ENCODE data around the gene CAB39L. TPM values are rescaled to one million over a fixed set of nuclear protein-coding genes. Genes with fewer than 3 reads are reported as not detected.

Gene CAB39L
- total RNA-seq, 1 experiment from 2014 or later = 3.6 TPM

DNA sequence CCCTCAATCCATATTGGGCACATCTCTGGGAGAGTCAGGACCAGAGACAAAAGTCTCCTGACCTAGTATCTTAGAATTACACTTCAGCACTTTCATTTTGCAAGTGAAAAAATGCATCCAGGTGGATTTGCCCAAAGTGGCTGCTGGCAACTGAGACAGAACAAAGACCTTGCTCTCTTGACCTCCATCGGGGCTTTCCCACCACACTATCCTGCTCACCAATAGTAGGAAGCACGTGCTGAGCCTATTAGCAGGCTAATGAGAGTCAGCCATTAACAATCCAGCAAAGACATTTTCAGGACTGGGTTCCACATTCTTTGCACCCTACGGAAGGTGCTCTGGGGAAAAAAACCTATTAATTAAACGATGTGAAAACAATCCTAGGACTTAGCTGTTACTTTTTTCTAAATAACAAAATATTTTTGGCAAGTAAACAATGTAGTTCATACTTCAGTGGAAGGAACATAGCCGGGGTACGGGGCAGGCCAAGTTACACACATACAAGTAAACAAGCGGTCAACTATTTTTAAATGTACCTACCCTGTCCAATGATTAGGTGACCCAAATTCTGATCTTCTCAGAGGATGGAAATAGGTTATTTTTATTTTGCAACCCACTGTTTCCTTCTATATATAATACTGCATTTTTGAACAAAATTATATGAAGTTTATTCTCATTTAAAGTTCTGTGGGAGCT is 117.5 kb downstream of the CAB39L start:
- intact Hi-C loops (cut with micrococcal nuclease; ENCODE audit: unreplicated experiment) = no loop called here
- Histone ChIP-seq H3K4me3 (ENCODE audit: low read depth, low read length, poor library complexity, severe bottlenecking) (no peak overlapping the region), H3K9me3 (ENCODE audit: low read depth, low read length, poor library complexity, severe bottlenecking) (no peaks in the 10 kb centered on the region), H3K27ac (ENCODE audit: low read depth, low read length, poor library complexity, severe bottlenecking) (no peak overlapping the region), H3K27me3 (replicated peaks; ENCODE audit: insufficient read depth, low read depth, low read length, poor library complexity) (no peaks in the 10 kb centered on the region), H3K4me1 (ENCODE audit: insufficient read depth, low read length, poor library complexity, severe bottlenecking) (no peaks in the 10 kb centered on the region), H3K36me3 (ENCODE audit: insufficient read depth, low read length, poor library complexity, severe bottlenecking) (no peaks in the 10 kb centered on the region)
- no TSS peak for BruUV-seq (replicated peaks)
- CTCF ChIA-PET = no interaction called here
- TF ChIP-seq EZH2 (IDR thresholded peaks at IDR 0.05; ENCODE audit: borderline replicate concordance, low read depth, low read length, poor library complexity, severe bottlenecking) = no peak
- TF ChIP-seq, protein P1, sequence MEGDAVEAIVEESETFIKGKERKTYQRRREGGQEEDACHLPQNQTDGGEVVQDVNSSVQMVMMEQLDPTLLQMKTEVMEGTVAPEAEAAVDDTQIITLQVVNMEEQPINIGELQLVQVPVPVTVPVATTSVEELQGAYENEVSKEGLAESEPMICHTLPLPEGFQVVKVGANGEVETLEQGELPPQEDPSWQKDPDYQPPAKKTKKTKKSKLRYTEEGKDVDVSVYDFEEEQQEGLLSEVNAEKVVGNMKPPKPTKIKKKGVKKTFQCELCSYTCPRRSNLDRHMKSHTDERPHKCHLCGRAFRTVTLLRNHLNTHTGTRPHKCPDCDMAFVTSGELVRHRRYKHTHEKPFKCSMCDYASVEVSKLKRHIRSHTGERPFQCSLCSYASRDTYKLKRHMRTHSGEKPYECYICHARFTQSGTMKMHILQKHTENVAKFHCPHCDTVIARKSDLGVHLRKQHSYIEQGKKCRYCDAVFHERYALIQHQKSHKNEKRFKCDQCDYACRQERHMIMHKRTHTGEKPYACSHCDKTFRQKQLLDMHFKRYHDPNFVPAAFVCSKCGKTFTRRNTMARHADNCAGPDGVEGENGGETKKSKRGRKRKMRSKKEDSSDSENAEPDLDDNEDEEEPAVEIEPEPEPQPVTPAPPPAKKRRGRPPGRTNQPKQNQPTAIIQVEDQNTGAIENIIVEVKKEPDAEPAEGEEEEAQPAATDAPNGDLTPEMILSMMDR (conservative IDR thresholded peaks at IDR 0.05; ENCODE audit: low read depth, low read length) = no peak
- POLR2A ChIA-PET (ENCODE audit: low non-redundant PET) = no interaction called here
- DNase-seq (ENCODE audit: low spot score) = no peak

DNA sequence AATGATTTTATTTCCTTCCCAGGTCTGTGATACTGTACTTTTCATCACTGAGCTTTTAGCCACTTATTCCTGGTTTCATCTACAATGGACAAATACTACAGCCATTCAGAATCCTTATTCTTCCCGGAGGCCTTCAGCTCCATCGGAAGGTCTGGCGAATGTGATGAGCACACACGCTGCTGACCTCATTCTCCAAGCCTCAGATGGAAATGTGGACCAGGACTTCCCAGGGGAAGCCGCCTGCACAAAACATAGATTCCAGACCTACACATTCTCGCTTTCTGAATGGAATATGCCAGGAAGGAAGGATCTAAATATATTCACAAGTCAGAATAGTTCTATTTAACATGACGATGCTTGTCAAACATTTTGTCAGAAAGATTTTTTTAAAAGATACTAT is 120.5 kb downstream of the CAB39L start:
- ChIA-PET POLR2A (ENCODE audit: low non-redundant PET) (no interaction called here), CTCF (no interaction called here)
- no peak overlapping the region for H3K27ac ChIP-seq (ENCODE audit: low read depth, low read length, poor library complexity, severe bottlenecking)
- H3K27me3 ChIP-seq (replicated peaks; ENCODE audit: insufficient read depth, low read depth, low read length, poor library complexity) = no peaks in the 10 kb centered on the region
- intact Hi-C loops (cut with micrococcal nuclease; ENCODE audit: unreplicated experiment) = no loop called here
- DNase-seq (ENCODE audit: low spot score) = no peak
- TF ChIP-seq EZH2 (IDR thresholded peaks at IDR 0.05; ENCODE audit: borderline replicate concordance, low read depth, low read length, poor library complexity, severe bottlenecking) = no peak
- TF ChIP-seq, protein P1 (conservative IDR thresholded peaks at IDR 0.05; ENCODE audit: low read depth, low read length) = no peak
- no peaks in the 10 kb centered on the region for H3K4me1 ChIP-seq (ENCODE audit: insufficient read depth, low read length, poor library complexity, severe bottlenecking)
- H3K36me3 ChIP-seq (ENCODE audit: insufficient read depth, low read length, poor library complexity, severe bottlenecking) = no peaks in the 10 kb centered on the region
- no TSS peak for BruUV-seq (replicated peaks)
- H3K4me3 ChIP-seq (ENCODE audit: low read depth, low read length, poor library complexity, severe bottlenecking) = no peak overlapping the region
- H3K9me3 ChIP-seq (ENCODE audit: low read depth, low read length, poor library complexity, severe bottlenecking) = no peaks in the 10 kb centered on the region

DNA sequence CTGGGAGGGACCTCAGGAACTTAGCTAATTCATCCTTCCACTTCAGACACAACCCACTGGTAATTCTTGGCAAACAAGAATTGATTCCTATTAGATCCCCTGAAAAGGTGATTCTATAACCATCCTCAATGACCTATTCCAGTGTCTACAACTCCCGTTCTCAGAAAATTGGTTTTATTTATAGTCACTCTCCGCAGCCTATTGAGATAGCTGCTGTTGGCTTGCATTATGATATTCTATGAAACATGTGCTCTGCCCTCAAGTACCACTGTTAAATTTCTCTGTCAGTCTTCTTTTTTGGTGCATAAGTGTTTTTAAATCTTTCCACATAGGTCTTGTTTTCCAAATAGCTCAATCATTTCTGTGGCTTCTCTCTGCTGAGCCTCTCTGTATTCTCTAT is 121.2 kb downstream of the CAB39L start:
- Histone ChIP-seq H3K4me3 (ENCODE audit: low read depth, low read length, poor library complexity, severe bottlenecking) (no peak overlapping the region), H3K9me3 (ENCODE audit: low read depth, low read length, poor library complexity, severe bottlenecking) (no peaks in the 10 kb centered on the region), H3K36me3 (ENCODE audit: insufficient read depth, low read length, poor library complexity, severe bottlenecking) (no peaks in the 10 kb centered on the region), H3K4me1 (ENCODE audit: insufficient read depth, low read length, poor library complexity, severe bottlenecking) (no peaks in the 10 kb centered on the region), H3K27me3 (replicated peaks; ENCODE audit: insufficient read depth, low read depth, low read length, poor library complexity) (no peaks in the 10 kb centered on the region), H3K27ac (ENCODE audit: low read depth, low read length, poor library complexity, severe bottlenecking) (no peak overlapping the region)
- TF ChIP-seq EZH2 (IDR thresholded peaks at IDR 0.05; ENCODE audit: borderline replicate concordance, low read depth, low read length, poor library complexity, severe bottlenecking) = no peak
- TF ChIP-seq, protein P1 (conservative IDR thresholded peaks at IDR 0.05; ENCODE audit: low read depth, low read length) = no peak
- intact Hi-C loops (cut with micrococcal nuclease; ENCODE audit: unreplicated experiment) = no loop called here
- no peak for DNase-seq (ENCODE audit: low spot score)
- no TSS peak for BruUV-seq (replicated peaks)
- POLR2A ChIA-PET (ENCODE audit: low non-redundant PET) = no interaction called here
- CTCF ChIA-PET = no interaction called here
